HepG2 (cell line): Measurements from ENCODE around the gene SPINK9. TPM values are rescaled to one million over a fixed set of nuclear protein-coding genes. Genes with fewer than 3 reads are reported as not detected.

ENCODE experiments used
- ATM ChIP-seq: fragments of 450-650 bp; IDR thresholded peaks from 2 replicates; pipeline ENCODE4 v1.7.1; 2017; ENCODE audit warnings: mild to moderate bottlenecking, borderline replicate concordance
- CENPBD1 ChIP-seq: sonication (generic); formaldehyde crosslinking; IDR thresholded peaks from 2 replicates; pipeline ENCODE4 v1.8.0; 2022; ENCODE audit warnings: missing genetic modification reagents, low read depth, mild to moderate bottlenecking, borderline replicate concordance
- E2F1 ChIP-seq: sonication (generic); formaldehyde crosslinking; IDR thresholded peaks from 2 replicates; pipeline ENCODE4 v1.5.0; 2020; ENCODE audit warnings: missing genetic modification reagents
- E2F5 ChIP-seq: sonication (generic); formaldehyde crosslinking; conservative IDR thresholded peaks from 2 replicates; pipeline ENCODE4 v1.4.0; 2020; ENCODE audit warnings: missing genetic modification reagents
- FOSL2 ChIP-seq: sonication (generic); formaldehyde crosslinking; IDR thresholded peaks from 2 replicates; pipeline ENCODE4 v1.4.0; 2020; ENCODE audit warnings: missing genetic modification reagents
- GFI1 ChIP-seq: sonication (generic); formaldehyde crosslinking; IDR thresholded peaks from 2 replicates; pipeline ENCODE4 v1.5.0; 2020; ENCODE audit warnings: missing genetic modification reagents, mild to moderate bottlenecking, borderline replicate concordance
- HNRNPL ChIP-seq: fragments of 200-400 bp; formaldehyde crosslinking; IDR thresholded peaks from 2 replicates; pipeline ENCODE4 v1.6.1; 2017; ENCODE audit warnings: mild to moderate bottlenecking, low read depth, low read length
- ISL2 ChIP-seq: sonication (generic); formaldehyde crosslinking; IDR thresholded peaks from 2 replicates; pipeline ENCODE4 v1.5.0; 2020; ENCODE audit warnings: missing genetic modification reagents
- KMT2B ChIP-seq: IDR thresholded peaks from 2 replicates; pipeline ENCODE4 v1.6.1; 2016; ENCODE audit warnings: missing genetic modification reagents, missing compliant biosample characterization
- MYNN ChIP-seq: sonication (generic); formaldehyde crosslinking; IDR thresholded peaks from 2 replicates; pipeline ENCODE4 v1.4.0; 2020; ENCODE audit warnings: mild to moderate bottlenecking, low read depth, missing genetic modification reagents
- PRMT3 ChIP-seq: sonication (generic); formaldehyde crosslinking; IDR thresholded peaks from 2 replicates; pipeline ENCODE4 v1.8.1; 2022; ENCODE audit warnings: low read depth, mild to moderate bottlenecking, moderate library complexity, missing genetic modification reagents, borderline replicate concordance
- SP1 ChIP-seq, 2 experiments: fragments of 450-650 bp in 1 of 2; sonication (generic) in 1 of 2; formaldehyde crosslinking in 1 of 2; IDR thresholded peaks; 2 replicates each; pipeline versions ENCODE4 v1.4.0 to v1.6.1; 2016 to 2020; ENCODE audit warnings: missing genetic modification reagents in 1 of 2
- TP53 ChIP-seq: sonication (generic); formaldehyde crosslinking; conservative IDR thresholded peaks from 2 replicates; pipeline ENCODE4 v1.4.0; 2020; ENCODE audit warnings: missing genetic modification reagents
- ZBTB20 ChIP-seq: sonication (generic); formaldehyde crosslinking; IDR thresholded peaks from 2 replicates; pipeline ENCODE4 v1.8.1; 2023; ENCODE audit warnings: missing genetic modification reagents, low read depth, mild to moderate bottlenecking, borderline replicate concordance
- ZMYM2 ChIP-seq: sonication (generic); formaldehyde crosslinking; IDR thresholded peaks from 2 replicates; pipeline ENCODE4 v1.8.0; 2022; ENCODE audit warnings: mild to moderate bottlenecking, missing genetic modification reagents
- ZNF317 ChIP-seq: sonication (generic); formaldehyde crosslinking; IDR thresholded peaks from 2 replicates; pipeline ENCODE4 v1.5.0; 2020; ENCODE audit warnings: mild to moderate bottlenecking, missing genetic modification reagents
- ZNF530 ChIP-seq: sonication (generic); formaldehyde crosslinking; IDR thresholded peaks from 2 replicates; pipeline ENCODE4 v1.5.0; 2020; ENCODE audit warnings: low read depth, mild to moderate bottlenecking, missing genetic modification reagents
- ZNF547 ChIP-seq: sonication (generic); formaldehyde crosslinking; IDR thresholded peaks from 2 replicates; pipeline ENCODE4 v1.5.1; 2020; ENCODE audit warnings: mild to moderate bottlenecking, missing genetic modification reagents
- ZNF614 ChIP-seq: IDR thresholded peaks from 2 replicates; pipeline ENCODE4 v1.6.1; 2018; ENCODE audit warnings: missing biosample characterization, missing genetic modification reagents, inconsistent platforms, borderline replicate concordance
- ZNF747 ChIP-seq: sonication (generic); formaldehyde crosslinking; IDR thresholded peaks from 2 replicates; pipeline ENCODE4 v1.8.1; 2023; ENCODE audit warnings: missing genetic modification reagents, mild to moderate bottlenecking, borderline replicate concordance
- ZNF777 ChIP-seq: sonication (generic); formaldehyde crosslinking; IDR thresholded peaks from 2 replicates; pipeline ENCODE4 v1.4.0; 2020; ENCODE audit warnings: missing genetic modification reagents
- polyA plus RNA-seq, 8 experiments: library from polyadenylated mRNA; depleted of rRNA in 3 of 8; stranded (reverse) in 7 of 8; unstranded in 1 of 8; fragments of >200 nt; fragmentation: Illumina TruSeq in 4 of 8; extraction: Trizol in 4 of 8; gene quantifications; 2 replicates each; pipeline versions ENCODE4 v1.2.1 to v1.2.3, GENCODE V29; 2011 to 2016; ENCODE audit warnings: low read depth in 4 of 8, missing spikeins in 1 of 8, mixed read lengths in 1 of 8; ENCODE audit not compliant: insufficient read depth in 1 of 8
- total RNA-seq, 5 experiments: library from RNA; depleted of rRNA; stranded (reverse); fragments of >200 nt; fragmentation: Illumina TruSeq; extraction: Trizol; gene quantifications; 2 replicates each; pipeline ENCODE4 v1.2.3, GENCODE V29; 2016; ENCODE audit warnings: low read depth in 1 of 5
- TF ChIP-seq, protein P1 (sequence below): sonication (generic); formaldehyde crosslinking; IDR thresholded peaks from 2 replicates; pipeline ENCODE4 v1.4.0; 2020; ENCODE audit warnings: missing genetic modification reagents
- TF ChIP-seq, protein P2 (sequence below), 2 experiments: fragments of 450-650 bp in 1 of 2; sonication (generic) in 1 of 2; formaldehyde crosslinking; IDR thresholded peaks; 2 replicates each; pipeline versions ENCODE4 v1.5.0 to v1.8.0; 2020 to 2022; ENCODE audit warnings: mild to moderate bottlenecking in 1 of 2, missing genetic modification reagents in 1 of 2

SPINK9 gene
- total and polyA plus RNA-seq, 2 of the 13 experiments (the other 11 are each of a cell fraction or from before 2014, with no cell fraction given) = not detected

DNA sequence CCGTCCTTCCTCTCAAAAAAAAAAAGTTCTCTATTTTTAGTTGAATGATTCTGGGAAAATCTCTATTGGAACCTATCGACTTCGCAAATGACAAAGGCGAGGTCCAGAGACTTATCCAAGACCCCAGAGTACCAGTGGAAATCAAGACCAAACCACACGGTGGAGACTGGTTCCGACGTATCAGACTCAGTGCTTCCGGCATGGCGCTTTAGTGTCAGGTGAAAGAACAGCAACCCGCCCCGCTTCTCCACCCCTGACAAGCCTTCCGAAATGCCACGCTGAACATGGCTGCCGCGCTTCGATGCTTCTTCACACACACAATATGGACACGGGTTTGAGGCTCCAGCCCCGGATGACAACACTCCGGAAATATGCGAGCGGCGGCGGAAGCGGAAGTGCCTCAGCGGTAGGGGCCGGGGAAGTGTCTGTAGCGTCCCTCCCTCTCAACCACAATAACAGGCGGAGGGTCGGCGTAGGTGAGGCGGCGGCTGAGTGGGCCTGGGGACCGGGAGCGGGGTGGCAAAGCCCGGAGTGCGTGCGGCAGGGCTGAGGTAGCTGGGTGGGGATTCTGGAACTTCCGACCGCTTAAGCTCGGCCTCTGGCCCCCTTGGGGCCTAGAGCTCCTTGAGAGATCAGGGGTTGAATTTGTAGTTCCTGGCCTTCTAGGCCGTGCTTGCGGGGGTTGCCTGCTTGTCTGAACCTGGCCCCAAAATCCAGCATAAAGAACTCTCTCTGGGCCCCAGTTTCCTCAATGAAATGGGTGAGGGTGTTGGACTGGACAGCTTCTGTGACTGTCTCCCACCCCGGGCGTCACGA lies 48.4 kb downstream of the SPINK9 start, which contains the start of gene FBXO38 (continued):
- TF ChIP-seq PRMT3 = no peak
- TF ChIP-seq ATM = no peak
- TF ChIP-seq ZNF530 (CRISPR knock-in tag) = no peak
- peak; percentile 85 for TF ChIP-seq FOSL2
- TF ChIP-seq ZNF614 (CRISPR knock-in tag) = peak; percentile 76; the same call in 1 of the 2 replicates
- TF ChIP-seq, protein P1, sequence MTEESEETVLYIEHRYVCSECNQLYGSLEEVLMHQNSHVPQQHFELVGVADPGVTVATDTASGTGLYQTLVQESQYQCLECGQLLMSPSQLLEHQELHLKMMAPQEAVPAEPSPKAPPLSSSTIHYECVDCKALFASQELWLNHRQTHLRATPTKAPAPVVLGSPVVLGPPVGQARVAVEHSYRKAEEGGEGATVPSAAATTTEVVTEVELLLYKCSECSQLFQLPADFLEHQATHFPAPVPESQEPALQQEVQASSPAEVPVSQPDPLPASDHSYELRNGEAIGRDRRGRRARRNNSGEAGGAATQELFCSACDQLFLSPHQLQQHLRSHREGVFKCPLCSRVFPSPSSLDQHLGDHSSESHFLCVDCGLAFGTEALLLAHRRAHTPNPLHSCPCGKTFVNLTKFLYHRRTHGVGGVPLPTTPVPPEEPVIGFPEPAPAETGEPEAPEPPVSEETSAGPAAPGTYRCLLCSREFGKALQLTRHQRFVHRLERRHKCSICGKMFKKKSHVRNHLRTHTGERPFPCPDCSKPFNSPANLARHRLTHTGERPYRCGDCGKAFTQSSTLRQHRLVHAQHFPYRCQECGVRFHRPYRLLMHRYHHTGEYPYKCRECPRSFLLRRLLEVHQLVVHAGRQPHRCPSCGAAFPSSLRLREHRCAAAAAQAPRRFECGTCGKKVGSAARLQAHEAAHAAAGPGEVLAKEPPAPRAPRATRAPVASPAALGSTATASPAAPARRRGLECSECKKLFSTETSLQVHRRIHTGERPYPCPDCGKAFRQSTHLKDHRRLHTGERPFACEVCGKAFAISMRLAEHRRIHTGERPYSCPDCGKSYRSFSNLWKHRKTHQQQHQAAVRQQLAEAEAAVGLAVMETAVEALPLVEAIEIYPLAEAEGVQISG (CRISPR knock-in tag) = peak; percentile 94
- TF ChIP-seq HNRNPL = peak; percentile 64; the same call in 1 of the 2 replicates
- no peak for TF ChIP-seq CENPBD1 (CRISPR knock-in tag)
- TF ChIP-seq ZNF747 (CRISPR knock-in tag) = peak; percentile 77; the same call in 1 of the 2 replicates
- no peak for TF ChIP-seq MYNN (CRISPR knock-in tag)
- TF ChIP-seq SP1 (IDR thresholded peaks at IDR 0.05) = no peak
- peak; percentile 52; the same call in 1 of the 2 replicates for TF ChIP-seq SP1 (CRISPR knock-in tag; IDR thresholded peaks at IDR 0.05)
- TF ChIP-seq E2F5 (CRISPR knock-in tag) = no peak
- TF ChIP-seq, protein P2, sequence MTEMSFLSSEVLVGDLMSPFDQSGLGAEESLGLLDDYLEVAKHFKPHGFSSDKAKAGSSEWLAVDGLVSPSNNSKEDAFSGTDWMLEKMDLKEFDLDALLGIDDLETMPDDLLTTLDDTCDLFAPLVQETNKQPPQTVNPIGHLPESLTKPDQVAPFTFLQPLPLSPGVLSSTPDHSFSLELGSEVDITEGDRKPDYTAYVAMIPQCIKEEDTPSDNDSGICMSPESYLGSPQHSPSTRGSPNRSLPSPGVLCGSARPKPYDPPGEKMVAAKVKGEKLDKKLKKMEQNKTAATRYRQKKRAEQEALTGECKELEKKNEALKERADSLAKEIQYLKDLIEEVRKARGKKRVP (CRISPR knock-in tag; IDR thresholded peaks at IDR 0.05) = peak in 1 of 2 experiments; percentile 68; a peak in 1 of 4 replicates
- TF ChIP-seq ZNF547 = peak; percentile 49; the same call in 1 of the 2 replicates
- TF ChIP-seq E2F1 (CRISPR knock-in tag) = 0 out of 2 replicates have a peak, but pooled peaks have one; percentile 25
- no peak for TF ChIP-seq TP53 (CRISPR knock-in tag)
- no peak for TF ChIP-seq ZMYM2 (CRISPR knock-in tag)
- 0 out of 2 replicates have a peak, but pooled peaks have one; percentile 34 for TF ChIP-seq ZNF317 (CRISPR knock-in tag)
- TF ChIP-seq KMT2B = peak; percentile 92
- peak; percentile 74; the same call in 1 of the 2 replicates for TF ChIP-seq ZNF777 (CRISPR knock-in tag)
- peak; percentile 52; the same call in 1 of the 2 replicates for TF ChIP-seq ISL2 (CRISPR knock-in tag)
- TF ChIP-seq ZBTB20 (CRISPR knock-in tag) = peak; percentile 21; the same call in 1 of the 2 replicates
- no peak; the same call in 1 of the 2 replicates for TF ChIP-seq GFI1 (CRISPR knock-in tag)
